ENCODE results near the gene SGF29. TPM values are rescaled to one million over a fixed set of nuclear protein-coding genes. Genes with fewer than 3 reads are reported as not detected.
"Not testable (repeated sequence)": the region's sequence is repeated elsewhere in the genome, so short reads cannot be mapped to it uniquely, and the experiment has no call there.

The SGF29 gene
- polyA plus RNA-seq, 1 experiment = 1.7 TPM

DNA sequence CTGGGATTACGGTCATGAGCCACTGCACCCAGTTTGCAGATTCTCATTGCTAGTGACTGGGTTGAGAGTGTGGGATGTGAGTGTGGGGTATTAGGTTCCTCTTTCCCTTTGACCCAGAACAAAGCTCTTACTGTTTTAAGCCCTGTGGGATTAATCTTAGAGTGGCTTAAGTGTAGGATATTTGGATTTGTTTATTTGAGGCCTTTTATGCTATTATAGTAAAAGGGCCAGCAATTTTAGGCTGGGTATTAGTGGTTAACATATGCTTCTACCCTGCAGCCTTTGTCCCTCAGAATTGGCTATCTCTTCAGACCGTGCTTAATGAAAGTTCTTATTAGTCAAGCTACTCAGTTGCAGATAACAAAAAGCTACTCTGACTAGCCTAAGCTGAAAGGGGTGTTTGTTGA is 3.2 kb downstream of the SGF29 start:
- Histone ChIP-seq H3K27ac (ENCODE audit: low read depth, low read length) (no peak overlapping the region), H3K4me3 (ENCODE audit: low read depth, low read length) (no peak overlapping the region), H3K27me3 (ENCODE audit: control insufficient read depth, insufficient read depth, low read length) (no peaks in the 10 kb centered on the region), H3K9me3 (ENCODE audit: control insufficient read depth, insufficient read depth, low read length) (no peaks in the 10 kb centered on the region; the same call in 1 of the 2 replicates)
- ChIA-PET POLR2A (no interaction called here), CTCF (interaction anchor here (0.6 to 1.0 kb wide), 3 partner anchors 10 to 388 kb away, joined by 3 read pairs; no protein-coding TSS in a partner anchor)
- TF ChIP-seq CTCF (IDR thresholded peaks at IDR 0.05; ENCODE audit: low read depth, low read length) = no peak
- DNase-seq (ENCODE audit: low read depth, low spot score) = no peak

DNA sequence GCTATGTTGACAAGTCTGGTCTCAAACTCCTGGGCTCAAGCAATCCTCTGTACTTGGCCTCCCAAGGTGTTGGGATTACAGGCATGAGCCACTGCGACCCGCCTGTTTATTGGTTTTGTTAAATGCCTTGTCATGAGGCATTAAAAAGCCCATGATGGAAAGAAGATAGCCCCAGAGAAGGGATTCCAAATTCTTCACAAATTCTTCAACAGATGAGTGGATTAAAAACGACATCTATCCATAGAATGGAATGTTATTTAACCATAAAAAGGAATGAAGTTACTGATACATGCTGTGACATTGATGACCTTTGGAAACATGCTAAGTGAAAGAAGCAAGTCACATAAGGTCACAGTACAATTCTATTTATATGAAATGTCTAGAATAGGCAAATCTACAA is 4.7 kb downstream of the SGF29 start:
- CTCF ChIA-PET = no interaction called here
- TF ChIP-seq CTCF (IDR thresholded peaks at IDR 0.05; ENCODE audit: low read depth, low read length) = no peak

GRCh38 chr16:28561557-28562187 is 8.0 kb downstream of the SGF29 start:
- POLR2A ChIA-PET = no interaction called here
- CTCF ChIA-PET = no interaction called here
- no peak for TF ChIP-seq CTCF (IDR thresholded peaks at IDR 0.05; ENCODE audit: low read depth, low read length)
- DNase-seq (ENCODE audit: low read depth, low spot score) = no peak
- Histone ChIP-seq H3K27ac (ENCODE audit: low read depth, low read length) (no peak overlapping the region), H3K27me3 (ENCODE audit: control insufficient read depth, insufficient read depth, low read length) (no peaks in the 10 kb centered on the region), H3K4me3 (ENCODE audit: low read depth, low read length) (no peak overlapping the region), H3K9me3 (ENCODE audit: control insufficient read depth, insufficient read depth, low read length) (peaks cover 2% of the 10 kb centered on the region; the same call in 1 of the 2 replicates)

More for the DNA sequence above, 4.7 kb downstream of the SGF29 start:
- Histone ChIP-seq H3K4me3 (ENCODE audit: low read depth, low read length) (no peak overlapping the region), H3K9me3 (ENCODE audit: control insufficient read depth, insufficient read depth, low read length) (no peaks in the 10 kb centered on the region; the same call in 1 of the 2 replicates), H3K27ac (ENCODE audit: low read depth, low read length) (no peak overlapping the region), H3K27me3 (ENCODE audit: control insufficient read depth, insufficient read depth, low read length) (no peaks in the 10 kb centered on the region)
- POLR2A ChIA-PET = interaction anchor here (0.6 kb wide), 1 partner anchor 349 kb away, joined by 3 read pairs; no protein-coding TSS in a partner anchor
- DNase-seq (ENCODE audit: low read depth, low spot score) = no peak

DNA sequence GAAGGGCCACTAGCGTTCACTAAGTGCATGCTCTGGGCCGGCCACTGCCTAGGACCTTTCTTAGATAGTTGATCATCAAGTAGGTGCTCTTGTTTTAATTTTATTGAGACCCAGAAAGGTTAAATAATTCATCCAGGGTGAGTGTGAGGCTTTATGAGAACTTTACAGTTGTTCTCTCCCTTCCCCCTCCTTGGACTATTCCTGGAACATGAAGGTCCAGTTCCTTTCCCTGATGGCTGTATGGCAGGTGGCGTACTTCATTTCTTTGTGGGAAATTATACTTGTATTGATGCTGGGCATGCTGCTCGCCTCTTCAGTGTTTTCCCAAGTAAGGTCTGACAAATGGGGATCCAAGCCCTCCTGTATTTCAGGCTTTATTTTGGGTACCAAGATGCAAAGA is 8.5 kb downstream of the SGF29 start:
- ChIA-PET POLR2A (no interaction called here), CTCF (no interaction called here)
- DNase-seq (ENCODE audit: low read depth, low spot score) = no peak
- H3K27me3 ChIP-seq (ENCODE audit: control insufficient read depth, insufficient read depth, low read length) = no peaks in the 10 kb centered on the region
- peaks cover 3% of the 10 kb centered on the region for H3K9me3 ChIP-seq (ENCODE audit: control insufficient read depth, insufficient read depth, low read length)
- no peak for TF ChIP-seq CTCF (IDR thresholded peaks at IDR 0.05; ENCODE audit: low read depth, low read length)
- no peak overlapping the region for H3K4me3 ChIP-seq (ENCODE audit: low read depth, low read length)
- H3K27ac ChIP-seq (ENCODE audit: low read depth, low read length) = no peak overlapping the region

DNA sequence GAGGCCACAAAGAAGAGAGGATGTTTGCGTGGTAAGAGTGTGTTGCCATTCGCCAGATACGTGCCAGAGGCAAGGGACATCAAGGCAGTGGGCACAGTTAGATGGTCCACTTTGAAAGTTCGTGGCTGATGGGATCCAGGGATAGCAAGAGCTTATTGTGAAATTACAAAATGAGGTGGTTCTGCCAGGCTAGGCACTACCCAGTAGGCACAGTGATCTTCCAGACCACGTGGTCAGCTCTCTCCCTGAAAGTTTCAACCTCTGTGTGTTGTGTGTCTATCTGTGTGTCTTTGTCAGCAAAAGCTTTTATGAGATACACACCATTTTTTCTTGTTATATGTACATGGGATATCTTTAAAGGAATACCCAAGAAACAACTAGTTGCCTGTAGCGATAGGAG is 9.5 kb downstream of the SGF29 start:
- ChIA-PET CTCF (no interaction called here), POLR2A (no interaction called here)
- DNase-seq (ENCODE audit: low read depth, low spot score) = no peak
- no peak overlapping the region for H3K27ac ChIP-seq (ENCODE audit: low read depth, low read length)
- H3K9me3 ChIP-seq (ENCODE audit: control insufficient read depth, insufficient read depth, low read length) = peaks cover 8% of the 10 kb centered on the region
- no peaks in the 10 kb centered on the region for H3K27me3 ChIP-seq (ENCODE audit: control insufficient read depth, insufficient read depth, low read length)
- TF ChIP-seq CTCF (IDR thresholded peaks at IDR 0.05; ENCODE audit: low read depth, low read length) = no peak
- no peak overlapping the region for H3K4me3 ChIP-seq (ENCODE audit: low read depth, low read length)

- CTCF ChIA-PET = interaction anchor here (1.1 kb wide), 1 partner anchor 9 kb away, joined by 3 read pairs; no protein-coding TSS in a partner anchor
- H3K9me3 ChIP-seq (ENCODE audit: control insufficient read depth, insufficient read depth, low read length) = peaks cover 12% of the 10 kb centered on the region
- POLR2A ChIA-PET; H3K27me3 ChIP-seq (ENCODE audit: control insufficient read depth, insufficient read depth, low read length); H3K27ac ChIP-seq (ENCODE audit: low read depth, low read length); H3K4me3 ChIP-seq (ENCODE audit: low read depth, low read length); DNase-seq (ENCODE audit: low read depth, low spot score): not testable (repeated sequence)
Measured at GRCh38 chr16:28566233-28566925, 12.7 kb downstream of the SGF29 start.
